A549 (cell line): ENCODE measurements around the gene SPRYD4. TPM values are rescaled to one million over a fixed set of nuclear protein-coding genes. Genes with fewer than 3 reads are reported as not detected.

Source experiments
- ATAC-seq, 2 experiments: fragments of 200-7000 bp in 1 of 2; fragments of >200 bp in 1 of 2; cut with Nextera tagmentation in 1 of 2; cut with Tn5 transposase in 1 of 2; 3 replicates each; pipeline versions ENCODE4 v1.8.0 to v1.9.1; 2018 to 2020; ENCODE audit warnings: mild to moderate bottlenecking in 1 of 2, moderate library complexity in 1 of 2
- CTCF ChIA-PET: fragments of 300-600 bp; sonication (Branson Sonifier 250); formaldehyde crosslinking; extraction: SDS; loops from one replicate; lab custom pipeline; 2021; ENCODE audit warnings: antibody characterized with exemption, inconsistent platforms; lab: Yijun Ruan, JAX
- POLR2A ChIA-PET: fragments of 350-600 bp; formaldehyde crosslinking; extraction: SDS; loops from one replicate; lab custom pipeline; 2021; ENCODE audit warnings: antibody characterized with exemption, inconsistent platforms; lab: Yijun Ruan, JAX
- DNase-seq, 2 experiments: peaks; one replicate each; pipeline versions ENCODE4 v3.0.0 to v3.0.0-alpha.2; 2011 to 2016; ENCODE audit warnings: low read depth in 1 of 2, low spot score in 1 of 2
- FAIRE-seq: peaks from 2 replicates; lab custom pipeline; 2011; peaks lifted over from hg19 to GRCh38; lab: Jason Lieb, UNC
- H3K27ac ChIP-seq, 2 experiments: fragments of >200 bp; sonication (Bioruptor Twin); formaldehyde crosslinking; 3 replicates each; pipeline ENCODE4 v1.5.1; 2016 to 2017
- H3K4me1 ChIP-seq: fragments of >200 bp; sonication (Bioruptor Twin); formaldehyde crosslinking; 3 replicates; pipeline ENCODE4 v1.6.1; 2016
- H3K4me2 ChIP-seq: fragments of >200 bp; sonication (Bioruptor Twin); formaldehyde crosslinking; 3 replicates; pipeline ENCODE4 v1.6.1; 2016
- H3K4me3 ChIP-seq: fragments of >200 bp; sonication (Bioruptor Twin); formaldehyde crosslinking; 3 replicates; pipeline ENCODE4 v1.5.1; 2016
- H3K9me3 ChIP-seq: fragments of >200 bp; sonication (Bioruptor Twin); formaldehyde crosslinking; 3 replicates; pipeline ENCODE4 v1.6.1; 2016
- BHLHE40 ChIP-seq: IDR thresholded peaks from 2 replicates; pipeline ENCODE4 v1.6.1; 2012; ENCODE audit warnings: low read depth, low read length, inconsistent platforms
- E2F6 ChIP-seq: IDR thresholded peaks from 2 replicates; pipeline ENCODE4 v1.6.1; 2012; ENCODE audit warnings: low read depth, borderline replicate concordance
- EP300 ChIP-seq, 2 experiments: fragments of >200 bp; sonication (Bioruptor Twin); formaldehyde crosslinking; IDR thresholded peaks; 2 replicates in 1 of 2; 3 replicates in 1 of 2; pipeline ENCODE4 v1.6.1; 2016 to 2017
- FOSB ChIP-seq: fragments of 250-450 bp; sonication (Bioruptor Pico); IDR thresholded peaks from 2 replicates; pipeline ENCODE4 v1.5.0; 2020; ENCODE audit warnings: mild to moderate bottlenecking, moderate library complexity
- FOSL2 ChIP-seq, 2 experiments: fragments of 450-650 bp in 1 of 2; fragments of >200 bp in 1 of 2; sonication (Bioruptor Twin) in 1 of 2; formaldehyde crosslinking; IDR thresholded peaks; 2 replicates each; pipeline versions ENCODE4 v1.5.0 to v1.6.1; 2016 to 2020; ENCODE audit warnings: mild to moderate bottlenecking in 1 of 2, moderate library complexity in 1 of 2
- FOXS1 ChIP-seq: fragments of 250-450 bp; sonication (Bioruptor Pico); IDR thresholded peaks from 2 replicates; pipeline ENCODE4 v1.5.0; 2020; ENCODE audit warnings: mild to moderate bottlenecking, moderate library complexity
- GATA3 ChIP-seq: IDR thresholded peaks from 2 replicates; pipeline ENCODE4 v1.6.1; 2012; ENCODE audit warnings: borderline replicate concordance
- HEYL ChIP-seq: fragments of 250-450 bp; sonication (Bioruptor Pico); IDR thresholded peaks from 2 replicates; pipeline ENCODE4 v1.8.0; 2021; ENCODE audit warnings: mild to moderate bottlenecking, moderate library complexity
- HOXA7 ChIP-seq: fragments of 250-450 bp; sonication (Bioruptor Pico); IDR thresholded peaks from 2 replicates; pipeline ENCODE4 v1.5.0; 2020; ENCODE audit warnings: mild to moderate bottlenecking, moderate library complexity
- HOXB13 ChIP-seq: fragments of 250-450 bp; sonication (Bioruptor Pico); IDR thresholded peaks from 2 replicates; pipeline ENCODE4 v1.5.0; 2020; ENCODE audit warnings: low read depth, mild to moderate bottlenecking, moderate library complexity
- HOXB5 ChIP-seq: fragments of 250-450 bp; sonication (Bioruptor Pico); IDR thresholded peaks from 2 replicates; pipeline ENCODE4 v1.5.0; 2020; ENCODE audit warnings: mild to moderate bottlenecking, moderate library complexity
- JUN ChIP-seq, 2 experiments: fragments of >200 bp; sonication (Bioruptor Twin); formaldehyde crosslinking; IDR thresholded peaks; 2 replicates in 1 of 2; 3 replicates in 1 of 2; pipeline ENCODE4 v1.6.1; 2016 to 2017
- KDM1A ChIP-seq: fragments of 200-600 bp; sonication (generic); IDR thresholded peaks from 2 replicates; pipeline ENCODE4 v1.6.1; 2016; ENCODE audit warnings: low read depth, mild to moderate bottlenecking
- KDM5A ChIP-seq: fragments of 200-600 bp; sonication (generic); IDR thresholded peaks from 2 replicates; pipeline ENCODE4 v1.6.1; 2016; ENCODE audit warnings: antibody characterized with exemption, mild to moderate bottlenecking
- MAFK ChIP-seq: fragments of 450-650 bp; IDR thresholded peaks from 2 replicates; pipeline ENCODE4 v1.6.1; 2014; ENCODE audit not compliant: partially characterized antibody
- MAX ChIP-seq: IDR thresholded peaks from 2 replicates; pipeline ENCODE4 v1.6.1; 2012
- MAZ ChIP-seq: fragments of 150-350 bp; IDR thresholded peaks from 2 replicates; pipeline ENCODE4 v1.6.1; 2014; ENCODE audit warnings: antibody characterized with exemption, low read depth, low read length, borderline replicate concordance
- MYC ChIP-seq: IDR thresholded peaks from 2 replicates; pipeline ENCODE4 v1.6.1; 2012; ENCODE audit warnings: mild to moderate bottlenecking, inconsistent platforms, low read length, improper control_type of control experiment, borderline replicate concordance
- NR3C1 ChIP-seq: fragments of >200 bp; sonication (Bioruptor Twin); formaldehyde crosslinking; IDR thresholded peaks from 3 replicates; pipeline ENCODE4 v1.6.1; 2017
- PHF8 ChIP-seq: fragments of 200-600 bp; sonication (generic); IDR thresholded peaks from 2 replicates; pipeline ENCODE4 v1.6.1; 2016; ENCODE audit warnings: low read depth, mild to moderate bottlenecking, antibody characterized with exemption, moderate library complexity, borderline replicate concordance
- POLR2A ChIP-seq: IDR thresholded peaks from 2 replicates; pipeline ENCODE4 v1.6.1; 2012; ENCODE audit warnings: mild to moderate bottlenecking, low read length
- RNF2 ChIP-seq: fragments of 200-600 bp; sonication (generic); IDR thresholded peaks from 2 replicates; pipeline ENCODE4 v1.6.1; 2016; ENCODE audit warnings: low read depth, mild to moderate bottlenecking, antibody characterized with exemption, moderate library complexity, borderline replicate concordance
- SMC3 ChIP-seq: fragments of >200 bp; sonication (Bioruptor Twin); formaldehyde crosslinking; IDR thresholded peaks from 3 replicates; pipeline ENCODE4 v1.6.1; 2018; ENCODE audit warnings: inconsistent platforms
- SREBF2 ChIP-seq: fragments of 450-650 bp; IDR thresholded peaks from 2 replicates; pipeline ENCODE4 v1.6.1; 2014; ENCODE audit warnings: mild to moderate bottlenecking, moderate library complexity
- TFCP2L1 ChIP-seq: fragments of 250-450 bp; sonication (Bioruptor Pico); IDR thresholded peaks from 2 replicates; pipeline ENCODE4 v1.5.0; 2021; ENCODE audit warnings: mild to moderate bottlenecking
- TP53 ChIP-seq: fragments of 250-450 bp; sonication (Bioruptor Pico); IDR thresholded peaks from 2 replicates; pipeline ENCODE4 v1.5.0; 2021; ENCODE audit warnings: mild to moderate bottlenecking, moderate library complexity
- ZFP36 ChIP-seq: fragments of 450-650 bp; IDR thresholded peaks from 2 replicates; pipeline ENCODE4 v1.6.1; 2014; ENCODE audit warnings: borderline replicate concordance; ENCODE audit not compliant: partially characterized antibody
- ZNF302 ChIP-seq: fragments of 250-450 bp; sonication (Bioruptor Pico); IDR thresholded peaks from 2 replicates; pipeline ENCODE4 v1.9.0; 2021; ENCODE audit warnings: inconsistent platforms, mild to moderate bottlenecking, moderate library complexity
- WGBS: methylation state at CpG from one replicate; pipeline ENCODE4 v1.1.6; 2017; ENCODE audit errors: missing lambda C conversion rate; 5-methylcytosine and 5-hydroxymethylcytosine counted together
- polyA plus RNA-seq, 4 experiments: library from polyadenylated mRNA; depleted of rRNA in 3 of 4; stranded (reverse); fragments of >200 nt; fragmentation: RNase III in 1 of 4; extraction: RNeasy Plus Mini Kit Qiagen cat#74134 plus additional on column Dnase treatment in 1 of 4; gene quantifications; 2 replicates in 3 of 4; 3 replicates in 1 of 4; pipeline ENCODE4 v1.2.3, GENCODE V29; 2011 to 2017
- TF ChIP-seq, protein P1 (sequence below): fragments of 200-600 bp; sonication (generic); IDR thresholded peaks from 2 replicates; pipeline ENCODE4 v1.6.1; 2016; ENCODE audit warnings: antibody characterized with exemption, mild to moderate bottlenecking, moderate library complexity
- TF ChIP-seq, protein P2 (sequence below): IDR thresholded peaks from 2 replicates; pipeline ENCODE4 v1.6.1; 2012
- TF ChIP-seq, protein P3 (sequence below): fragments of >200 bp; sonication (Bioruptor Twin); formaldehyde crosslinking; IDR thresholded peaks from 3 replicates; pipeline ENCODE4 v1.6.1; 2016
- TF ChIP-seq, protein P4 (sequence below): fragments of 250-450 bp; sonication (Bioruptor Pico); IDR thresholded peaks from 2 replicates; pipeline ENCODE4 v1.5.0; 2021; ENCODE audit warnings: mild to moderate bottlenecking, moderate library complexity, borderline replicate concordance

The SPRYD4 gene
- polyA plus RNA-seq, 2 of the 4 experiments (the other 2 are of a cell fraction): 2.2 to 3.5 TPM

DNA sequence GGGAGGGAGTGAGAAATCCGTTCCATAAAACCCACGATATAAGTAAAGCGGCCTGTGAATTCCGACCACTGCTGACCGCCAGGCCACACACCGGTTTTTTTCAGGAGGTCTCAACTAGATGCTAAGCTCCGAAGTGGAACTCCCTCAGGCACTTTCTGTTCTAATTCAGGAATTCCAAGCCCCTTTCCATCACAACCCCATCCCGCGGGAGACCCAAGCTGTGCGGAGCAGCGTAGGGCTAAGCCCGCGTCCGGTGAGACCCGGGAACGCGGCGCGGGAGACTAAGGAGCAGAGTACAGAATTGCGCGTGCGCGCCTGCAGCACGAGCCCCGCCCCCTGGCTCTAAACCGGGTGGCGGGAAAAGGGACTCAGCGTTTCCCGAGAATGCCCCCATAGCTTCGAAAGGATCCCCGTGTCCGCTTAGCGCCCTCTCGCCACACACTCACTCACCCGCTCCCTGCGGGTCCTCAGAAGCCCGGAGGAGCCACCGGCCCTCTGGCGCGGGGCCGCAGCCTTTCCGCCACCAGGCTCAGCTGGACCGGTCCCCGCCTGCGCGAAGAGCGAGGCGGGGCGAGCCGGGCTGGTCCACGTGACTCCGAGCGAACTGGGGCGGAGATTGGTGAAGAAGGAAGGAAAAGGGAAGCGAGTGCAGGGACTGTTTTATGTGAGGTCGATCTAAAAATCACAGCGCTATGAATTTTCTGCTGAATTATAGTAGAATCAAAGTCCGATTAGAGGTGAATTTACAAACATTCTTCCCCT lies 19.3 kb upstream of the SPRYD4 start, which contains the start of gene TIMELESS:
Gene TIMELESS (minus strand): TSS at position 567 of the 762 bp plus-strand sequence. CDS start 15,256 bp downstream, outside the sequence.
- ChIA-PET CTCF (interaction anchor here (0.8 to 5.4 kb wide), 7 partner anchors 10 to 260 kb away, joined by 3 to 34 read pairs (median 6); partner anchors contain the start of gene SMARCC2), POLR2A (interaction anchor here (0.5 to 2.2 kb wide), 13 partner anchors 10 to 253 kb away, joined by 3 to 14 read pairs (median 4); partner anchors contain the start of genes CNPY2, PAN2, RNF41 and SPRYD4)
- peak within 1 kb of the TSS; percentile 59 for H3K4me3 ChIP-seq
- 2% methylated on average over 52 of the region's 58 CpGs for WGBS
- ATAC-seq: peak; percentile 97 to 98
- H3K9me3 ChIP-seq: no peaks in the 10 kb centered on the region
- peaks cover 9% of the 10 kb centered on the region for H3K4me1 ChIP-seq
- DNase-seq: peak; percentile 93 to 99
- H3K4me2 ChIP-seq: peak within 1 kb of the TSS; percentile 78
- FAIRE-seq: peak; percentile 63
- H3K27ac ChIP-seq: peak within 1 kb of the TSS; percentile 84 to 92
- TF ChIP-seq SREBF2: no peak
- peak; percentile 90 to 92 for TF ChIP-seq JUN (IDR thresholded peaks at IDR 0.05)
- TF ChIP-seq HEYL: no peak
- no peak for TF ChIP-seq TFCP2L1 (CRISPR knock-in tag)
- TF ChIP-seq KDM5A: 0 out of 2 replicates have a peak, but pooled peaks have one; percentile 32
- TF ChIP-seq HOXA7 (CRISPR knock-in tag): no peak
- no peak for TF ChIP-seq FOSL2 (IDR thresholded peaks at IDR 0.05)
- no peak for TF ChIP-seq FOSL2 (CRISPR knock-in tag; IDR thresholded peaks at IDR 0.05)
- peak; percentile 92 for TF ChIP-seq MAX
- TF ChIP-seq, protein P1, sequence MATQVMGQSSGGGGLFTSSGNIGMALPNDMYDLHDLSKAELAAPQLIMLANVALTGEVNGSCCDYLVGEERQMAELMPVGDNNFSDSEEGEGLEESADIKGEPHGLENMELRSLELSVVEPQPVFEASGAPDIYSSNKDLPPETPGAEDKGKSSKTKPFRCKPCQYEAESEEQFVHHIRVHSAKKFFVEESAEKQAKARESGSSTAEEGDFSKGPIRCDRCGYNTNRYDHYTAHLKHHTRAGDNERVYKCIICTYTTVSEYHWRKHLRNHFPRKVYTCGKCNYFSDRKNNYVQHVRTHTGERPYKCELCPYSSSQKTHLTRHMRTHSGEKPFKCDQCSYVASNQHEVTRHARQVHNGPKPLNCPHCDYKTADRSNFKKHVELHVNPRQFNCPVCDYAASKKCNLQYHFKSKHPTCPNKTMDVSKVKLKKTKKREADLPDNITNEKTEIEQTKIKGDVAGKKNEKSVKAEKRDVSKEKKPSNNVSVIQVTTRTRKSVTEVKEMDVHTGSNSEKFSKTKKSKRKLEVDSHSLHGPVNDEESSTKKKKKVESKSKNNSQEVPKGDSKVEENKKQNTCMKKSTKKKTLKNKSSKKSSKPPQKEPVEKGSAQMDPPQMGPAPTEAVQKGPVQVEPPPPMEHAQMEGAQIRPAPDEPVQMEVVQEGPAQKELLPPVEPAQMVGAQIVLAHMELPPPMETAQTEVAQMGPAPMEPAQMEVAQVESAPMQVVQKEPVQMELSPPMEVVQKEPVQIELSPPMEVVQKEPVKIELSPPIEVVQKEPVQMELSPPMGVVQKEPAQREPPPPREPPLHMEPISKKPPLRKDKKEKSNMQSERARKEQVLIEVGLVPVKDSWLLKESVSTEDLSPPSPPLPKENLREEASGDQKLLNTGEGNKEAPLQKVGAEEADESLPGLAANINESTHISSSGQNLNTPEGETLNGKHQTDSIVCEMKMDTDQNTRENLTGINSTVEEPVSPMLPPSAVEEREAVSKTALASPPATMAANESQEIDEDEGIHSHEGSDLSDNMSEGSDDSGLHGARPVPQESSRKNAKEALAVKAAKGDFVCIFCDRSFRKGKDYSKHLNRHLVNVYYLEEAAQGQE: no peak
- no peak for TF ChIP-seq FOXS1
- no peak for TF ChIP-seq EP300 (IDR thresholded peaks at IDR 0.05)
- no peak for TF ChIP-seq BHLHE40
- TF ChIP-seq MYC: no peak; the same call in 1 of the 2 replicates
- TF ChIP-seq, protein P2, sequence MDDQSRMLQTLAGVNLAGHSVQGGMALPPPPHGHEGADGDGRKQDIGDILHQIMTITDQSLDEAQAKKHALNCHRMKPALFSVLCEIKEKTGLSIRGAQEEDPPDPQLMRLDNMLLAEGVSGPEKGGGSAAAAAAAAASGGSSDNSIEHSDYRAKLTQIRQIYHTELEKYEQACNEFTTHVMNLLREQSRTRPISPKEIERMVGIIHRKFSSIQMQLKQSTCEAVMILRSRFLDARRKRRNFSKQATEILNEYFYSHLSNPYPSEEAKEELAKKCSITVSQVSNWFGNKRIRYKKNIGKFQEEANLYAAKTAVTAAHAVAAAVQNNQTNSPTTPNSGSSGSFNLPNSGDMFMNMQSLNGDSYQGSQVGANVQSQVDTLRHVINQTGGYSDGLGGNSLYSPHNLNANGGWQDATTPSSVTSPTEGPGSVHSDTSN: no peak; the same call in 1 of the 2 replicates
- TF ChIP-seq KDM1A: no peak
- TF ChIP-seq MAZ: no peak
- TF ChIP-seq MAFK: peak; percentile 10
- no peak for TF ChIP-seq RNF2
- TF ChIP-seq HOXB13 (CRISPR knock-in tag): 0 out of 2 replicates have a peak, but pooled peaks have one; percentile 68
- TF ChIP-seq TP53: peak; percentile 42; the same call in 1 of the 2 replicates
- TF ChIP-seq GATA3: no peak
- no peak for TF ChIP-seq ZFP36
- no peak for TF ChIP-seq SMC3
- TF ChIP-seq NR3C1: no peak
- no peak; the same call in 1 of the 2 replicates for TF ChIP-seq PHF8
- no peak for TF ChIP-seq FOSB (CRISPR knock-in tag)
- 0 out of 2 replicates have a peak, but pooled peaks have one; percentile 13 for TF ChIP-seq HOXB5 (CRISPR knock-in tag)
- TF ChIP-seq, protein P3, sequence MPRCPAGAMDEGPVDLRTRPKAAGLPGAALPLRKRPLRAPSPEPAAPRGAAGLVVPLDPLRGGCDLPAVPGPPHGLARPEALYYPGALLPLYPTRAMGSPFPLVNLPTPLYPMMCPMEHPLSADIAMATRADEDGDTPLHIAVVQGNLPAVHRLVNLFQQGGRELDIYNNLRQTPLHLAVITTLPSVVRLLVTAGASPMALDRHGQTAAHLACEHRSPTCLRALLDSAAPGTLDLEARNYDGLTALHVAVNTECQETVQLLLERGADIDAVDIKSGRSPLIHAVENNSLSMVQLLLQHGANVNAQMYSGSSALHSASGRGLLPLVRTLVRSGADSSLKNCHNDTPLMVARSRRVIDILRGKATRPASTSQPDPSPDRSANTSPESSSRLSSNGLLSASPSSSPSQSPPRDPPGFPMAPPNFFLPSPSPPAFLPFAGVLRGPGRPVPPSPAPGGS: peak; percentile 81
- peak; percentile 99 for TF ChIP-seq E2F6
- TF ChIP-seq POLR2A: peak; percentile 87
- TF ChIP-seq, protein P4, sequence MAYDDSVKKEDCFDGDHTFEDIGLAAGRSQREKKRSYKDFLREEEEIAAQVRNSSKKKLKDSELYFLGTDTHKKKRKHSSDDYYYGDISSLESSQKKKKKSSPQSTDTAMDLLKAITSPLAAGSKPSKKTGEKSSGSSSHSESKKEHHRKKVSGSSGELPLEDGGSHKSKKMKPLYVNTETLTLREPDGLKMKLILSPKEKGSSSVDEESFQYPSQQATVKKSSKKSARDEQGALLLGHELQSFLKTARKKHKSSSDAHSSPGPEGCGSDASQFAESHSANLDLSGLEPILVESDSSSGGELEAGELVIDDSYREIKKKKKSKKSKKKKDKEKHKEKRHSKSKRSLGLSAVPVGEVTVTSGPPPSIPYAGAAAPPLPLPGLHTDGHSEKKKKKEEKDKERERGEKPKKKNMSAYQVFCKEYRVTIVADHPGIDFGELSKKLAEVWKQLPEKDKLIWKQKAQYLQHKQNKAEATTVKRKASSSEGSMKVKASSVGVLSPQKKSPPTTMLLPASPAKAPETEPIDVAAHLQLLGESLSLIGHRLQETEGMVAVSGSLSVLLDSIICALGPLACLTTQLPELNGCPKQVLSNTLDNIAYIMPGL (CRISPR knock-in tag): no peak
- TF ChIP-seq ZNF302 (CRISPR knock-in tag): no peak
